NCI-H526 (cell line): ENCODE measurements around the gene ASF1B.
A peak's percentile ranks its signal among the peaks of the same experiment; 100 is the strongest.

Experiments
- DNase-seq, 2 experiments: peaks; one replicate each; lab custom pipeline; 2025; lab: John Stamatoyannopoulos, UW

Gene ASF1B

DNA sequence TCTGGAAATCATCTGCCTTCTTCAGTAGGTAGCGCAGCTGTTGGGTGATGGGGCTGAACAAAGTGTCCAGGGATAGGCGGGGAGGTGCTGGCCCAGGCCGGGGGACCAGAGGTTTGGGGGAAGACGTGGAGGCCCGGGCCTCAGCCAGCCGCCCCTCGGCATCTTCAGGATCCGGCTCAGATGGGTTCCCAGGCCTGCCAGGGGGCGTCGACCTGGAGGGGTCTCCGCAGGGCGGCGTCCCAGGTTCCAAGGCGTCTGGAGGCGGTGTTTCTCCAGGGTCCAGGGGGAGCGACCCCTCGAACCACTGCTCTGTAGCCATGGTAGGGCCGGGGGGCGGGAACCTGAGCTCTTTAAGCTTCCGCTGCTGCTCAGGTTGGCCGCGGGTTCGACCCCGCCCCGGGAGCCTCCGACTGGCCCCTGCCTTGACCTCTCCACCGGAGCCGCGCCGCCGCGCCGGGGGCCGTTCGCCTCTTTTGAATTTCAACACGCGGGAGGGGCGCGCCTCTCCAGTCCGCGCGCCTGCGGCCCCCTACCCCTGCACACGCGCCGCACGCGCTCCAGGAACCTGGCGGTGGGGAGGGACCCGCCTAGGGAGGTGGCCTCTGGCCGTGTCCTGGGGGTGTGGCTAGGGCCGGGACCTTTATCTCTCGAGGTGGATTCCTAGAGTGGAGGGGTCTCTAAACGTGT lies 50.9 kb downstream of the ASF1B start, which contains the start of gene C19orf67:
Gene C19orf67 (minus strand): TSS at position 475 of the 687 bp plus-strand sequence. CDS start 156 bp downstream, at position 319.
- DNase-seq: no peak

DNA sequence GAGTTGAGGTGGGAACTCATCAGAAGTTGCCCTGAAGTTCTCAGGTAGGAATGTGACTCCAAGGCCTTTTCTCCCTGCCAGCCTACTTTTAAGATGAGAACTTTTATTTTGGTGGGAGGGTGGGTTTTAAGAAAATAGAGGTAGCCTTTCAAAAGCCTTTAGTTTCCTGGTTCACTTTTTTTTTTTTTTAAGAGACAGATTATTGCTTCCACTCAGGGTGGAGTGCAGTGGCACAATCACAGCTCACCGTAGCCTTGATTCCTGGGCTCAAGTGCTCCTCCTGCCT lies 53.8 kb downstream of the ASF1B start:
- DNase-seq: no peak

DNA sequence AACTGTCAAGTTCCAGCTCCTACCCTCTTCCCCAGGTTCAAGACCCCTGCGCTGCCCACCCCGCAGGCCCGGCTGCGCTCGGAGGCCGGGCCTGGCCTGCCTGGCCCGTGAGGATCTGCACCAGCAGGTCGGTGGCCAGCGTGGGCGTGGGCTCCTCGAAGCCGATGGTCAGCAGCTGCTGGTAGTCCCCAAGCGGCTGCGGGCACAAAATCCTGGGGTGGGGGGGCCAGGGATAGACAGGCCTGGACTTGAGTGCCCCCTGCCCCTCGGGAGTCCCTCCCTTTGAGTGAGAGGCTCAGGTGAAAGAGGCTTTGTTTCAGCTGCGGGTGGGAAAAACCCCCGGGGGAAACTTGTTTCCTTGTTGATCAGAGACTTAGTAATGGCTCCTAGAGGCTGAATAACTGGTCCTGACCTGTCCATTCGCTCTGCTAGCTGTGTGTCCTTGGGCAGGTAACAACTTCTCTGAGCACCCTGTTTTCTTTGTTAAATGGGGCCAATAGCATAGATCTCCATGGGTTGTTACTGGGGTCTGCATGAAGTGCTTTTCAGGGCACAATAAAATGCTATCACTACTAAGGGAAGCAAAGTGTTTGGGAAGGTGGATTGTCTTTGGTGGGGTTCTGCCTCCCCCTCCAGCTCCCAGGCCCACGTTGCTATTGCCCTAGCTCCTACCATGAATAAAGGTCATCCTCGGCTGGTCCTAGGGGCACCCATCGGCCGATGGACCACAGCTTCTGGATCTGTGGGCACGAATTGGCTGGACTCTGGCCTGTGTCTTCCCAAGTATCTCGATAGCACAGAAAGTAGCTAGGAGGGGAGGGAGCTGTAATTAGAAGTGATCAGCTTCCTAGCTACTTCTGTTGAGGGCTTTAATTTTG lies 54.4 kb downstream of the ASF1B start:
- peak in 1 of 2 experiments; percentile 42 for DNase-seq

DNA sequence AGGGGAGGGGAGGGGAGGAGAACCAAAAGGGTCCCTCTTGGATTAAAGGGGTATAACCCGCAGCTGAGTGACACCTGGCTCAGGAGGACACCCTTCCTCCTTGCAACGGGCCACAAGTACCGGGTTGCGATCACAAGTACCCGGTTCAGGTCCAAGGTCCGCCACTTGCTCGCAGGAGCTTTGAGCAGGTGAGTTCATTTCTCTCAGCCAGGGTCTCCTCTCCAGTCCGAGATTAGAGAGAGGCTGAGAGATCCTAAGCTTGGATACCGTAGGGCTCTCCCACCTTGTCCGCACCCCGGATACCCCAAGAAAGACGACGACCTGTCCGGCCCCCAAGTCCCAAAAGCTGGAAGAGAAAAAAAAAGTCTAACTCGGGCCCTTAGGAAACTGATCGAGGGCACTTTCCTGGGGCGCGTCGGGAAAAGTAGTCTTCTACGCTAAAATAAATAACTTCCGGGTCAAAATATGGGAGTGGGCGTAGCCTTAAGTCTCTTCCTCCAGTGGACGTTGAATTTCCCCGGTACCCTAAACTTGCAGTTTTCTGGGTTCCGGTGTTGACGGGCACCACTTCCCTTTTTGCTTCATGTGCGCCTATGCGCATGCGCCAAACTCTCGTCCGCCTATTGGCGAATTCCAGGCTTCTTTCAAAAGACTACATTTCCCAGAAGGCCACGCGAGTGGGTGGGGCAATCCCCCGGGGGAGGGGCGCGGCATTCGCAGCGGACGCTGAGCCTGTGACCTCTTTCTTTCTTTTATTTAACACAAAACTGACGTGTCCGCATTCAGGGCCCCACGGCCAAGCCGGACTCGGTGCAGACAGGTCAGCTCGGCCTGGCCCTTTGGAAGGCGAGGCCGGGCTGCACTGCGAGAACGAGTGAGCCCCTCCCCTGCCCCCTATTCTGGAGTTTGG lies 55.2 kb downstream of the ASF1B start:
- peak; percentile 95 to 97 for DNase-seq

DNA sequence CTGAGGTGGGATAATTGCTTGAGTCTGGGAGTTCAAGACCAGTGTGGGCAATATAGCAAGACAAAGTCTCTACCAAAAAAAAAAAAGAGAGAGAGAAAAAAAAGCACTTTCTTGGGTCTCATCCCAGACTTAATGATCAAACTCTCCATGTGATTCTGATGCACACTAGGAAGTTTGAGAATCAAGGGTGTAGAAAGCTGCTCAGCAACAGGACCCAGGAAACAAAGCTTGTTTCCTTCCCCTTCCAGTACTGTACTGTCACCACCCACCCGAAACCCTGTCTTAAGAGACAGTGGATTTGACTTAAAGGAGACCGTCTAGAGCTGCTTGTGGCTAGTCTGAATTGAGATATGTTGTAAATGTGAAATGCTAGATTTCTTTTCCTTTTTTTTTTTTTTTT lies 58.0 kb downstream of the ASF1B start:
- DNase-seq: no peak

DNA sequence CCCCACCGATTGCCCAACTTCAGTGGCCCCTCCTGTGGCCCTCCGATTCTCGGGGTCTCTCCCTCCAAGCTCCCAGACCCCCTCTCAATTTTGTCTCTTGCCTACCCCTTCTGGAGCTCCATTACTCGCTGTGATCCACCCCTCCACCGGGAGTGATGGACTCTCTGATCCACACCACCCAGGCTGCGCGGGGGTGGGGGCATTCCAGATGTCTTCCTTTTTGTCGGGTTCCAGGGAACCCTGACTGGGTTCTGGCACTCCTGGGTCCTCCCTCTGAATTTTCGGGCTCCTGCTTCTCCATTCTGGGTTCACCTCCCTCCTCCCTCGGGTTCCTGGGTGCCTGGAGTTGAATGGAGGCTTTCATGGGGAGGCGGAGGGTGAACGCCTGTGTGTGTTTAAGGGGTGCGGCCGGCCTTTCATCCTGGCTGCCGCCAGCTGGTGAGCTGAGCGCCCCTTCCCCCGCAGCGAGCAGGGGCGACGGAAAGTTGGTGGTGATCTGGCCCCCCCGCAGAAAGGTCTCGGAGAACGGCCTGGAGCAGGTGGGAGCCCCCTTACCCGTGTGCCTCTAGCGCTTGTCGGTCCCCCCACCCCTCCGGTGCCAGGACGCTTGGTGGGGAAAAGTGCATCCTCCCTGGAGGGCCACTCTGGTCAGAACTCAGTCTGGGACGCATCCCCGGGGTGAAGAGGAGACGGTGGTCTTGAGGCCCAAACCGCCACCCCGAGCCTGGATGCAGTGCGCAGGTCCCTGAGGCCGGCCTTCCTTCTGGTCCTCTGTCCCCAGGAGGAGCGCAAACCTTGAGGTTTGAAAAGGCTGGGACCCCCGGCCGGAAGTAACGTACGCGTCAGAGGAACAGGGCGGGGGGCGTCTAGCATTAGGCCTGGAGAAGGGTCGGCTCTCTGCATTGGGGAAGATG lies 62.2 kb downstream of the ASF1B start:
- peak in 1 of 2 experiments; percentile 27 for DNase-seq

DNA sequence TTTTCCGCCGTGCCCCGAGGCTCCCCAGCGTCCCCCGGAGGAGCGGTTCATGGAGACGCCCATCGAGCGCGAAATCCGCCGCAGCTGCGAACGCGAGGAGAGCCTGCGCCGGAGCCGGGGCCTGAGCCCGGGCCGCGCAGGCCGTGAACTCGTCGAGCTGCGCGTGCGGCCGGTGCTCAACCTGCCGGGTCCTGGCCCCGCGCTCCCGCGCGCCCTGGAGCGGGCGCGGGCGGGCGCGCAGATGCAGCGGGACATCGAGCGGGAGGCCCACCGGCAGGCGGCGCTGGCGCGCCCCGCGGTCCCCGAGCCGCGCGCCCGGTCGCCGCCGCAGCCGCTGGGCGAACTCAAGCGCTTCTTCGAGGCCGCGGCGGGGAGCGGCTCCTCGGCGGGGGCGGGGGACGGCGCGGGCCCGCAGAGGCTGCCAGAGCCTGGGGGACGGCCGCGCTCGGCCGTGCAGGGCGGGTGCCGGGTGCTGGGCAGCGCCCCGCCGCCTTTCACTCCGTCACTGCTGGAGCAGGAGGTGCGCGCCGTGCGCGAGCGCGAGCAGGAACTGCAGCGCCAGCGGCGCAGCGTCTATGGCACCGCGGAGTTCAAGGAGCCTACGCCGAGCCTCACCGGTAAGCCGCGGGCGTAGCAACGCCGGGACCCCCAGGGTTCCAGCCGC lies 63.0 kb downstream of the ASF1B start:
- peak in 1 of 2 experiments; percentile 89 for DNase-seq

DNA sequence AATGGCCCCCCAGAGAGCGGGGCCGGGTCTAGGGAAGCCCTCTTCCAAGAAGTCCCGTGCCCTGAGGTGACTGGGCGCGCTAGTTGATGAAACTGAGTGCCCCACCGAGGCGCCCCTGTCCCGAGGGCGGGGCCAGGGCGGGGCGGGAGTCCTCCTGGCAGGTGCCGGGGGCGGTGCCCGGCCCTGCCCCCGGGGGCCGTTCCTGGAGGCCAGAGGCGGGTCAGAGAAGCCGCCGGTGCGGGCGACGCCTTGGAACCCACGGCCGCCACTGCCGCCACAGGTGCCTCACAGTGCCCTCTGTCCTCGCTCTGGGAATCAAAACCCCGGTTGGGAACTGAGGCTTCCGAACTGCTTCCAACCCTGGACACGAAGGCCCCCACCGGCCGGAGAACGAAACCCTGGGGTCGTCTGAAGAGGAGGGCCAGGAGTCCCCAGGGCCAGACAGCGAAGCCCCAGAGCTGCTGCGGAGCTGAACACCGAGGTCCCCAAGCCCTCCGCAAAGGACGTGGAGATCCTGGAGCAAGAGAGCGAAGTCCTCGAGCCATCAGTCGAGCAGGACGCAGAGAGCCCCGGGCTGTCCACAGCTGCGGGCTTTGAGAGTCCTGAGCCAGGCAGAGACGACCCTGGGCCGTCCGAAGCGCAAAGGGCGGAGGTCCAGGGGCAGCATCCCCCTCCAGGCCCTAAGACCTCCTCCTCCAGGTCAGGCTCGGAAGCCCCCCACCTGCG lies 63.7 kb downstream of the ASF1B start, which contains the start of gene MISP3:
Gene MISP3 (plus strand): TSS at position 252 of the 726 bp plus-strand sequence. CDS start 524 bp downstream, outside the sequence.
- DNase-seq: peak in 1 of 2 experiments; percentile 49

DNA sequence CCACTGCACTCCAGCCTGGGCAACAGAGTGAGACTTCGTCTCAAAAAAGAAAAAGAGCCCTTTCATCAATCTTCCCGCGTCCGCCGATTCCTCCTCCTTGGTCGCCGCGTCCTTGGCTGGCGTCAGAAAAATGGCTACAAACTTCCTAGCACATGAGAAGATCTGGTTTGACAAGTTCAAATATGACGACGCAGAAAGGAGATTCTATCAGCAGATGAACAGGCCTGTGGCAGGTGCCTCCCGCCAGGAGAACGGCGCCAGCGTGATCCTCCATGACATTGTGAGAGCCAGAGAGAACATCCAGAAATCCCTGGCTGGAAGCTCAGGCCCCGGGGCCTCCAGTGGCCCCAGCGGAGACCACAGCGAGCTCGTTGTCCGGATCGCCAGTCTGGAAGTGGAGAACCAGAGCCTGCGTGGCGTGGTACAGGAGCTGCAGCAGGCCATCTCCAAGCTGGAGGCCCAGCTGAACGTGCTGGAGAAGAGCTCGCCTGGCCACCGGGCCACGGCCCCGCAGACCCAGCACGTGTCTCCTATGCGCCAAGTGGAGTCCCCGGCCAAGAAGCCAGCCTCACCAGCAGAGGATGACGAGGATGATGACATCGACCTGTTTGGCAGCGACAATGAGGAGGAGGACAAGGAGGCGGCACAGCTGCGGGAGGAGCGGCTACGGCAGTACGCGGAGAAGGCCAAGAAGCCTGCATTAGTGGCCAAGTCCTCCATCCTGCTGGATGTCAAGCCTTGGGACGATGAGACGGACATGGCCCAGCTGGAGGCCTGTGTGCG lies 65.9 kb downstream of the ASF1B start:
- no peak for DNase-seq
